GM23248 (cell line): Measurements from ENCODE around the gene CEMP1.

ENCODE experiments used
- EZH2 ChIP-seq: fragments of 200-600 bp; sonication (generic); IDR thresholded peaks from 2 replicates; pipeline ENCODE4 v1.6.1; 2018; ENCODE audit warnings: antibody characterized with exemption, mild to moderate bottlenecking; ENCODE audit not compliant: insufficient read depth, poor library complexity, severe bottlenecking
- EZH2phosphoT487 ChIP-seq: fragments of 200-600 bp; sonication (generic); IDR thresholded peaks from 2 replicates; pipeline ENCODE4 v1.6.1; 2018; ENCODE audit warnings: antibody characterized with exemption, moderate library complexity, mild to moderate bottlenecking, low read depth; ENCODE audit not compliant: insufficient read depth

- no peak for TF ChIP-seq EZH2
- TF ChIP-seq EZH2phosphoT487 = no peak
These were observed 34.0 kb downstream of the CEMP1 start for GRCh38 chr16:2497116-2497630.
